Uterus (tissue), 2 donors: Measurements from ENCODE around the gene DHPS.
"Not testable (repeated sequence)": the region's sequence is repeated elsewhere in the genome, so short reads cannot be mapped to it uniquely, and the experiment has no call there.

Experiments
- CTCF ChIP-seq, 4 experiments: fragments of 200-600 bp in 2 of 4; fragments of 450-650 bp in 2 of 4; sonication (generic) in 2 of 4; IDR thresholded peaks; one replicate each; pipeline ENCODE4 v1.5.1; 2016 to 2019; ENCODE audit warnings: antibody characterized with exemption in 4 of 4, mild to moderate bottlenecking in 2 of 4, moderate library complexity in 1 of 4
- POLR2A ChIP-seq, 2 donors: fragments of 450-650 bp; IDR thresholded peaks; one replicate each; pipeline ENCODE4 v1.6.1; 2016; ENCODE audit warnings: antibody characterized with exemption in 2 of 2, mild to moderate bottlenecking in 1 of 2, moderate library complexity in 1 of 2

- TF ChIP-seq CTCF, POLR2A (IDR thresholded peaks at IDR 0.05): not testable (repeated sequence)
Observed at GRCh38 chr19:12713304-12713703, 31.6 kb upstream of the DHPS start.
